Activated CD8-positive, alpha-beta memory T cell treated with anti-CD3 and anti-CD28 coated beads for 36 hours (primary cell): ENCODE results near the gene OTOGL. TPM values are rescaled to one million over a fixed set of nuclear protein-coding genes. Genes with fewer than 3 reads are reported as not detected.
"Not testable (repeated sequence)": the region's sequence is repeated elsewhere in the genome, so short reads cannot be mapped to it uniquely, and the experiment has no call there.

Experiments used
- CTCF ChIA-PET: fragments of 350-600 bp; sonication (Branson Sonifier 250); formaldehyde crosslinking; loops from one replicate; lab custom pipeline; 2021; ENCODE audit warnings: antibody characterized with exemption; lab: Charles Lee
- POLR2A ChIA-PET: fragments of 350-600 bp; sonication (Branson Sonifier 250); formaldehyde crosslinking; loops from one replicate; lab custom pipeline; 2021; ENCODE audit warnings: antibody characterized with exemption; lab: Charles Lee
- total RNA-seq, 2 experiments: library from RNA; stranded (reverse); gene quantifications; one replicate each; pipeline ENCODE4 v1.2.3, GENCODE V29; 2021

OTOGL gene
- total RNA-seq, 2 experiments from 2014 or later, result not detected

DNA sequence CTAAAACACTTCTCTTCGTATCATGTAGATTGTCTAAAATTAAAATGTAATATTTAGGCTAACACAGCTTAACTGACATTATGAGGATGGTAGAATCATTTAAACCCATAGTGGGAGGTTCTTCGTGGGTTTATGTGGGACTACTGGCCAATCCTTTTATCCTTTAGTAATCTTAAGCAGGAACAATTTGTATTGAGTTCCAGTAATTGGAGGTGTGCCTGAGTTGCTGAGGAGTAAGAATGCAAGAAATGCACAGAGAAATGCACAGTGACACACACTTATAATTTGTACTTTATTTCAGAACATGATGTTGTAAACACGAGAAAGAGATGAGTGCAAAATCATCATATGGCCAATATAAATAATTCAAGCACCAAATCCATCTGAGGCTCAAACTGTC is 22.3 kb downstream of the OTOGL start:
- CTCF ChIA-PET, result no interaction called here
- POLR2A ChIA-PET, result no interaction called here

DNA sequence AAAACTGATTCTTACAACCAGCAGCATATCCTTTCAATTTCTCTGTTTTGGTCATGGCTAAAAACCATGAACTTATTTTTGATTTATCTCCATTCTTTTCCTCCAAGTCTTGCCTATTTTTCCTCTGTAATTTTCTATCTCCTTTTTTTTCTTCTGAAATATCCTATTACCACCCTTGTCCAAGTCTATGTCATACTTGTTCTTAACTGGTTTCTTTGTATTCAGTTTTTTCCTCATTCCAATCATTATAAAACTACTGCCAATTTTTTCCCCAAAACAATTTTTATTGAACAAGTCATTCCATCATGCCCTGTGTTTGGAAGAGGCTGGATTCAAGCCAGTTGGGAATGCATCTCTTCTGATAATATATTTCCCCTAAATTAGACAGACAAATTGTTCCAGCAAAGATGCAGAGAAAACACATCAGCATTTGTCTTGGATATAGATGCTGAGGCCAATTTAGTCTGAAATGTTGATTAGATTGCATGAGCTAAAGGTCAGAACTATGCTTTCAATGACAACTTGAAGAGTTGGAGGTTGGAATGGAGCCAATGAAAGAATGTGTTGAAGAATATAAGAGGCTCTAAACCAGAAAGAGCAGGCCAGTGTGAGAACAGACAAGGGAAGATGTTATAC is 30.7 kb downstream of the OTOGL start:
- ChIA-PET CTCF (no interaction called here), POLR2A (no interaction called here)

GRCh38 chr12:80135624-80136023 is 36.3 kb downstream of the OTOGL start:
- CTCF ChIA-PET, result no interaction called here
- POLR2A ChIA-PET, result no interaction called here

DNA sequence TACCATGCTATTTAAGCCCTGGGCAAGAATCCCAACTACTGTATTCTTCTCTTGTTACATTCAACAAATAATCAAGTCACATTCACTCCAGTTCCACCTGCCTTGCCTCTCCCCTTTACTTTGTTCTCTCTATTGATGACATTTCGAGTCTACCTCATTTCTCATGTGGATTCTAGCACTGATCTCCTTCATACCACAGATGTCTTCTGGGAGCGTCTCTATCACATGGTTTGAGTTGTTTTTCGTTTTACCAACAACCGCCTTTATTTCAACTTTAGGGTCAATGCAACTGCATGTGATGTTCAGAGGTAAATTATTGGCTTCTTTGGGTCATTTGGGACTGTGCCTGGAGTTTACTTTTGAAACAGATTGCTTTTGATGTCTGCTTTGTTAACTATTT is 40.7 kb downstream of the OTOGL start:
- CTCF ChIA-PET, result no interaction called here

GRCh38 chr12:80142640-80143039 is 43.3 kb downstream of the OTOGL start:
- POLR2A ChIA-PET, result no interaction called here
- CTCF ChIA-PET, result no interaction called here

More for the DNA sequence above, 40.7 kb downstream of the OTOGL start:
- POLR2A ChIA-PET, result no interaction called here

GRCh38 chr12:80143537-80143936 is 44.2 kb downstream of the OTOGL start:
- CTCF ChIA-PET, result no interaction called here
- POLR2A ChIA-PET, result no interaction called here

- POLR2A ChIA-PET, CTCF ChIA-PET: not testable (repeated sequence)
Observed at GRCh38 chr12:80149547-80150313, 50.4 kb downstream of the OTOGL start.

GRCh38 chr12:80151131-80151530 is 51.8 kb downstream of the OTOGL start:
- ChIA-PET CTCF (no interaction called here), POLR2A (no interaction called here)

DNA sequence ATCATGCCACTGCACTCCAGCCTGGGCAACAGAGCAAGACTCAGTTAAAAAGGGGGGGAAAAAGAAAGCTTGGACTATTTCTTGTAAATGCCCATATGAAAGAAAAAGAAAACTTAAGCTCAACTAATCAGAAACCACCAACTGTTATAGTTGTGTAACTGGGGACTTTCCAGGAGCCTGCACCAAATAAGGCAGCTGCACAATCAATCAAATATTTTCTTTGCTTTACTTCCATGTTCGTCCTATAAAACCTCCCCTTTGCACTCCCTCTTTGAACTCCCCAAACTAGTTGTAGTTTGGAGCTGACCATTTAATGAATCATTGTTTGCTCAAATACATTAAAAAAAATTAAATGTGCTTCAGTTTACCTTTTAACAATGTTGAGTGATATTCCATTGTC is 54.9 kb downstream of the OTOGL start:
- ChIA-PET CTCF (no interaction called here), POLR2A (no interaction called here)

GRCh38 chr12:80156306-80156705 is 57.0 kb downstream of the OTOGL start:
- POLR2A ChIA-PET, result no interaction called here
- CTCF ChIA-PET, result no interaction called here

DNA sequence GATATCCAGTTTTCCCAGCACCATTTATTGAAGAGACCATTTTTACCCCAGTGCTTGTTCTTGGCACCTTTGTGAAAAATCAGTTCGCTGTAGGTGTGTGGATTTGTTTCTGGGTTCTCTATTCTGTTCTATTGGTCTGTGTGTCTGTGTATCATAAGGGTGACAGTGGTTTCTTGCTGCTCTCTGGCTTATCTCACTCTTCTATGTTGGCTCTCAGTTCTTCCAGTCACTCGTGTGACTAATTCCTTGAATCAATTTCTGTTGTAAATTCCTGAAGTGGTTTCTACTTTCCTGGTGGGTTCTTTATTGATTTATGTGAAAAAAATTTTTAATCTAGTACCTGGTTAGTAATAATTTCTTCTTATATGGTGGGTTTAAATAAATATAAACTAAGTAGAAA is 58.3 kb downstream of the OTOGL start:
- CTCF ChIA-PET, result no interaction called here
- POLR2A ChIA-PET, result no interaction called here

DNA sequence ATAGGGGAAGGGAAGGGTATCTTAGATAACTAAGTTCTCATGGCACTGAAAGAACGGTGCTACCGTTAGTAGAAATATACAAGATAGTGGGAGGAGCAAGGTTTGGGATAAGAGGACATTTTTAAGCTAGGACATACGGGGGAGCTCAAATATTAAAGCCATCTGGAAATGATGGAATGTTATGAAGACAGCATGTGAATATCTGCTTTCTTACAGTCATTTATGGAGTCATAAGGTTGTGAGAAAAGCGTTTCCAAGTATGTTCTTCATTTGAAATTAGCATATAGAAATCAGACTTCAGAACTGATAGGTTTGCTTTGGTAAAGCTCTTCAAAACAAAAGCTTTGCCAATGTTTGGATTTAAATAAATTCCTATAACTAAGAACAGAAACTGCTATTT is 62.3 kb downstream of the OTOGL start:
- CTCF ChIA-PET, result no interaction called here

DNA sequence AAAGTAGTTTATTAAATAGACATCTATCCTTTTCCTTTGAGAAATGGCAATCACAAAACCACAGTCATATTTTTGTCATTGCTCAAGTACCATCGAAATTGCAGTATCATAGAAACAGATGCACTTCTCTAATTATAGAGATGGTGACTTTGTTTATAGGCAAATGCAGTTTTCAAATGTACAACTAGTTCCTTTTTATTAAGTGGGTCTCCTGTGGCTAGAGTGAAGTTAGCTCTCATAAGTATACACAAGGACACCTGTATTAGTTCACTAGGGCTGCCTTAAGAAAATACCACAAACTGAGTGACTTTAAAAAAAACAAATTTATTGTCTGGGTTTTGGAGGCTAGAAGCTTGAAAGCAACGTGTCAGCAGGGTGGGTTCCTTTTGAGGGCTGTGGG is 62.8 kb downstream of the OTOGL start:
- POLR2A ChIA-PET, result no interaction called here
- CTCF ChIA-PET, result no interaction called here

More for the DNA sequence above, 62.3 kb downstream of the OTOGL start:
- POLR2A ChIA-PET, result no interaction called here

DNA sequence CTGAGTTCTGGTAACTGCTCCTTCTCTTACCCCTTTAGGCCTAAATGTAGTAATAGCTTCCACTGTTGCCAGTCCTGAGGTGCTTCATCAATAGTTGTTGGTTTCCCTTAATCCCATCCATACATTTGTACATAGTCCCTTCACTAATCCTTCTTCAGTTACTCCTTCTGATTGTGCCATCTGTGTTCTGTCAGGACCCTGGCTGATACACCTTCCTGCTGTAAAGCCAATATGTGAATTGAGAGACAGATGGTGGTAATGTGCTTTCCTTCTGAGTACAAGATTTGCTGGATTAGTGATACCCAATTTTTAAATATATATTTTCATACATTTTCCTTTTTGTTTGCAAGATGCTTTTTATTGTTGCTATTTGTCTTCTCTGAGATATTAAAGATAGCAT is 66.4 kb downstream of the OTOGL start:
- CTCF ChIA-PET, result no interaction called here
- POLR2A ChIA-PET, result no interaction called here

DNA sequence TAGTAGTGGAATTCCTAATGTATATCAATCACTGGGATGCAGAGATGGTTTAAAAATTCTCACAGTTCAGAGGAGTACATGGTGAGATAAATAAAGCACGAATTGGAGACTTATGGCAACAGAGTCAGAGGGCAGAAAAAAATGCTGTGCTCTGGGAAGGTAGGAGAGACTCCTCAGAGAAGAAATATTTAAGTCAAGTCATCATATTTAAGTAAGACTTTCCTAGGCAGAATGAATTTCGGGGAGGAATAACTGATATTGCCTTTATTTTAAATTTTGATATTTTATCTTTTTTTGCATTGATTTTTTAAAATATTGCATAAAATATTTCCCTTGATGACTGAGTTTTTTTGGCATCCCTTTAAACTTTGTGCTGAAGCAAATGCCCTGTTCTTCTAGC is 67.4 kb downstream of the OTOGL start:
- ChIA-PET CTCF (no interaction called here), POLR2A (no interaction called here)

- ChIA-PET POLR2A (no interaction called here), CTCF (no interaction called here)
Observed at GRCh38 chr12:80168936-80169335, 69.6 kb downstream of the OTOGL start.

- ChIA-PET CTCF (interaction anchor here (1.4 kb wide), 1 partner anchor 16 kb away, joined by 3 read pairs; no protein-coding TSS in a partner anchor), POLR2A (no interaction called here)
Observed at GRCh38 chr12:80170915-80171314, 71.6 kb downstream of the OTOGL start.

GRCh38 chr12:80173083-80173864 is 73.9 kb downstream of the OTOGL start:
- ChIA-PET CTCF (no interaction called here), POLR2A (no interaction called here)

GRCh38 chr12:80175307-80175930 is 76.1 kb downstream of the OTOGL start:
- ChIA-PET CTCF (no interaction called here), POLR2A (no interaction called here)

DNA sequence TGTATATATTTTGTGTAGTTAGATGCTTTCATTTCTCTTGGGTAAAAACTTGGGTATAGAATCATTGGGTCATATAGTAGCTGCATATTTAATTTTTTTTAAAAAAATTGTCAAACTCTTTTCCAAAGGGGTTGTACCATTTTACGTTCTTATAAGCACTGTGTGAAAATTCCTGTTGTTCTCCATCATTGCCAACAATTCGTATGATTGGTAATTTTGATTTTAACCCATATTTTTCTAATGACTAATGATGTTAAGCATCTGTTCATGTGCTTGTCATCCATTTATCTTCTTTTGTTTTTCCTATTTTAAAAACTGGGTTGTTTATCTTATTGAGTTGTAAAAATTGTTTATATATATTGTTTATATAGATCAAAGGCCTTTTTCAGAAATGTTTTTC is 77.4 kb downstream of the OTOGL start:
- ChIA-PET POLR2A (no interaction called here), CTCF (no interaction called here)
